ENCODE measurements around the gene DGCR6L.
"Not testable (repeated sequence)": the region's sequence is repeated elsewhere in the genome, so short reads cannot be mapped to it uniquely, and the experiment has no call there.

- not testable (repeated sequence) for TF ChIP-seq CTCF (conservative IDR thresholded peaks at IDR 0.05); ZFX (IDR thresholded peaks at IDR 0.05)
These were observed 30.4 kb downstream of the DGCR6L start for GRCh38 chr22:20289182-20290044.
